Activated CD8-positive, alpha-beta memory T cell treated with anti-CD3 and anti-CD28 coated beads, Interleukin-2, amount 50 U/mL, for 48 hours (primary cell): ENCODE measurements around the gene CENATAC.
"Not testable (repeated sequence)": the region's sequence is repeated elsewhere in the genome, so short reads cannot be mapped to it uniquely, and the experiment has no call there.

Experiments used
- DNase-seq: peaks from one replicate; pipeline ENCODE4 v3.0.0-alpha.2; 2020

The CENATAC gene

DNA sequence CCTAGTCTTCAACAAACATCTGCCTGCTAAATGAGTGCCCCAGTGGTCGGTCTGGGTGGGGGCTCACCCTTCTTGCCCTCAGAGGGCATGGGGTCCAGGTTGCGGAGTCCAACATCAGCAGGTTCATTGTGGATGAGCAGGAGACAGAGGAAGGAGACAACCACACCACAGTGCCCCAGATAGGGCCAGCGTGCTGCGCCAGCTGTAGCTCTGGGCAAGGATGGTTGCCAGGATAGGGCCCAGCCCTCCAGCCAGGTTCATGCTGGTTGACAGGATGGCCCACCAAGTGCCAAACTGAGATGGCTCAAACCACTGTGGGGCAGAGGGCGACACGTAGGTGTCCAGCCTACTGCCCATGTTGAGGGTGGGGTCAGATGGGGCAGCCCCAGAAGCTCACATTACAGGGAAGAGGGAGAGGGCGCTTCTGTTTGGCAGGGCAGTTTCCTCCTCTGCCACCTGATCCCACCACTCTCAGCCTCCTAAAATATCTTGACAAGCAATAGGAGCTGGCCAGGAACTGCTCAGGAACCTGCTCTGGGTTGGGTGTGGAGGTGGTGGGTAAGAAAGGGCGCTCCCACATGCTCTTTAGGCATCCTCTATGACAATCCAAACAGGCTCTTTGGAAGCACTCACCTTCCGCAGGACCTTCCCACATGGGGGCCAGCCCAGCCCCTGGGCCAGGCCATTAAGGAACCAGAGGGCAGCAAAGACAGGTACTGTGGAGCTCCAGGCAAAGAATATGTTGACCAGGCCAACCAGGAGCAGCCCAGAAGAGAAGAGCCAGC is 29.8 kb downstream of the CENATAC start:
- no peak for DNase-seq

DNA sequence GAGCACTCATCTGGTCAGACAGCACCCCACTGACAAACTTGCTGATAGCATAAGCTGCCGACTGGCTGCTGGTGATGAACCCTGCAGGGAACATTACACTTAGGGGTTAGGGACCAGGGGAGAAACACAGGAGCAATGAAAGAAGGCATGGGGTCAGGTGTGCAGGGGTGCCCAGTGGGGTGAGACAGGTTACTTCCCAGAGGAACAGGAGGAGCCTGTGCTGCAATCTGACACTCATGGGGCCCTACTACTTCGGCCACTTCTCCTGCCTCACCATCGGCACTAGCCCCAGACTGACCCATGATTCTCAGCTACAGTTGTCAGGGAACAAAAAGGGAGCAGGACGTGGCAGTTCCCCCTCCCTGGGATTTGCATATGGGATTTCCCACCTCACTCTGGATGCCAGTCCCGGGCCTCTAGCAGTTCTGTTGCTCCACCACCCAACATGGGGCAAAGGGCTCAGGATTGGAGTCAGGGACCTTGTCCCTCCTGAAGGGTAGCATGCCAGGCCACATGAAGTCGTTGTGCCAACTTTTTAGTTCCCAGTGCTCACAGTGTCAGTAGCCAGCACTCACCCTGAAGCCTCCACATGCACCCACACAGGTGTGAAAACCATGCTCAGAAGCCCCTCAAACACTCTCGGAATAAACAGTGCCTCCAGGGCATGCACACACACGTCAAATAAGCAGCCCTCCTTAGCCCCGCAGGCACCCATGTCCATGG is 30.6 kb downstream of the CENATAC start:
- DNase-seq: no peak

- DNase-seq: no peak
These were observed 31.1 kb downstream of the CENATAC start for GRCh38 chr11:119029069-119029339.

DNA sequence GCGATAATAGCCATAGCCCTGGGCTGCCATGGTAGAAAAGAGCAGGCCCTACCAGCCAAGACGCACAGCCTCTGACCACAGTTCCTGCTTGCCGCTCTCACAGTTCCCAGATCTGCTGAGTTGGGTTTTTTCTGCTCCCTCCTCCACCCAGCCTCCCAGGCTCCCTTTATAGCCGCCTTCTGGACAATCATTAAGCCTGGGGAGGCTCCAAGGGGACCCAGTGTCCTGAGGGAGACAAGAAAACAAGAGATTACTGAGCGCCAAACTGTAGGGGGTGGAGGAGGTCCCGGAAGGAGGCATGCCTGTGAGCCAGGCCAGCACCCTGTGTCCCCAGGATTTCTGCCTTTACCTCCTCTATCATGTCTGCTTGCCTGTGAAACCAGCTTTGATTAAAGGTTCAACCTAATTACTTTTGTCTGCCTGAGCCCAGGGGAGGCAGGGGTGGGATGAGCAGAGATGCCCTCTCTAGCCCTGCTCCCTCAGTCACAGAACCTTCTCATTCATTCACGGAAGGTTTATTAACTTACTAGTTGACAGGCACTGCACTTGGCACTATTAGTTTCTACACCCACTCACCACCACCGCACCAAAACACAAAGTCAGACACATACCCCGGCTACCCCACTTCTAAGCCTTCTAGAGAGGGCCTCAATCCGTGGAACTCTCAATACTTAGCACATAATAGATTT is 31.5 kb downstream of the CENATAC start:
- DNase-seq: no peak

- no peak for DNase-seq
These were observed 32.0 kb downstream of the CENATAC start for GRCh38 chr11:119030029-119030328.

DNA sequence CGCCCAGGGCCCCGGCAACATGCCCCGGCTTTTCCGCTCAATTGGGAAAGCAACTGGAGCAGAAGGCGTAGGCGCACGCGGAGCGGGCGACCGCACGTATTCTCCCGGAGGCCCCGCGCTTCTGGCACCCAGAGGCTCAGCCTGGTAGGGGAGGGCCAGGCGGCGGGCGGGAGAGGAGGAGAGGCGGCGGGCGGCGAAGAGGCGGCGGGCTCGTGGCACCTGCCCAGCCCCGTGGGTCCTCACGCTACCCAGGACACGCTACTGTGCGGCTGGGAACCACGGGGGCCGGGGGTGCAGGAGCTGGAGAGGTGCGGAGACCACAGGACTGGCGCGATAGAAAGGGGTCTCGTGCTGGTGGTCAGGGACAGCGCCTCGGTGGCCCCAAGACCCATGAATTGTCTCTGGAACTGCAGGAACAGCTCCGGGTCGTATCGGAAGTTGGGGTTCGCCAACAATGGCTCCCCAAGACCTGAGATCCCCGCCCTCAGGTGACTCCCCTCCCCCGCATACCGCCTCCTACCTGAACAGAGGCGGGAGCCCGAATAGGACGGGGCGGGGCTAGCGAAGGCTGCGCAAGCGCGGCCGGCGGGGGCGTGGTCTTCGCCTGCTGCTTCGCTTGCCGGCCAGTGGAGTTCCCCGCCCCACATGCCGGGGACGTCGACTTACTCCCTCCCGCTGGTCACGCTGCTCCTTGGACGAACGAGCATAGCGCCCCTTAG is 32.5 kb downstream of the CENATAC start, which contains the start of gene SLC37A4:
Gene SLC37A4, minus strand, starts transcription at position 549 of the 719 bp plus-strand sequence.
- peak; percentile 100 for DNase-seq

DNA sequence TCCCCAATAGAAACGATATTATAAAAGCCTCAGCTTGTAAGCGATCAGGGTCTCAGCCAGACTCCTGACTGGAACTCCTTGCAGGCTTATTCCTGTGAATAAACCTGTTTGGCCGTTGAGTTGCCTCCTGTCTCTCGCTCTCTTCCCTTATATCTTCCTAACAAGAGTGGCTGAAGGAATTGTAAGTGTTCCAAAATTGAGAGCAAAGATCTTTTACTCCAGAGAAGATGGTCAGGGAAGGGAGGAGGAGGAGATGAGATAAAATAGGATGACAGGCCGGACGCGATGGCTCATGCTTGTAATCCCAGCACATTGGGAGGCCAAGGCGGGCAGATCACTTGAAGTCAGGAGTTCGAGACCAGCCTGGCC is 34.0 kb downstream of the CENATAC start:
- no peak for DNase-seq

DNA sequence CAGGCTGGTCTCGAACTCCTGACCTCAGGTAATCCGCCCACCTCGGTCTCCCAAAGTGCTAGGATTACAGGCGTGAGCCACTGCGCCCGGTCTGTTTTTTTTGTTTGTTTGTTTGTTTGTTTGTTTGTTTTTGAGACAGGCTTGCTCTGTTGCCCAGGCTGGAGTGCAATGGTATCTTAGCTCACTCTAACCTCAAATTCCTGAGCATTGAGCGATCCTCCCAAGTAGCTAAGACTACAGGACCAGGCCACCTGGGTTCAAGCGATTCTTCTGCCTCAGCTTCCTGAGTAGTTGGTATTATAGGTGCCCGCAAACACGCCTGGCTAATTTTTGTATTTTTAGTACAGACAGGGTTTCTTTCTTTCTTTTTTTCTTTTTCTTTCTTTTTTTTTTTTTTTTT is 35.5 kb downstream of the CENATAC start:
- not testable (repeated sequence) for DNase-seq

DNA sequence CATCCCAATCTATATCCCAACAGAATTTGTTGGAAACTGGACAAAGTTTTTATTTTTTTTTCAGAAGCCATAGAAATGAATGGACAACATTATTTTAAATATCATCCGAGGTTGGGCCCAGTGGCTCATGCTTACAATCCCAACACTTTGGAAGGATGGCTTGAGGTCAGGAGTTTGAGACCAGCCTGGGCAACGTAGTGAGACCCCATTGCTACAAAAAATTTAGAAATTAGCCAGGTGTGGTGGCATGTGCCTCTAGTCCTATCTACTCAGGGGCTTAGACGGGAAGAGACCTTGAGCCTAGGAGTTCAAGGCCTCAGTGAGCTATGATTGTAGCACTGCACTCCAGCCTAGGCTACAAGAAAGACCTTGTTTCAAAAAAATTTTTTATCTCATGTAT is 36.9 kb downstream of the CENATAC start:
- no peak for DNase-seq

GRCh38 chr11:119038884-119039283 is 40.9 kb downstream of the CENATAC start:
- no peak for DNase-seq

GRCh38 chr11:119039471-119039870 is 41.5 kb downstream of the CENATAC start:
- DNase-seq: not testable (repeated sequence)

GRCh38 chr11:119041821-119042514 is 44.0 kb downstream of the CENATAC start:
- no peak for DNase-seq

GRCh38 chr11:119042927-119043326 is 45.0 kb downstream of the CENATAC start:
- DNase-seq: no peak

GRCh38 chr11:119044708-119045107 is 46.8 kb downstream of the CENATAC start:
- no peak for DNase-seq

DNA sequence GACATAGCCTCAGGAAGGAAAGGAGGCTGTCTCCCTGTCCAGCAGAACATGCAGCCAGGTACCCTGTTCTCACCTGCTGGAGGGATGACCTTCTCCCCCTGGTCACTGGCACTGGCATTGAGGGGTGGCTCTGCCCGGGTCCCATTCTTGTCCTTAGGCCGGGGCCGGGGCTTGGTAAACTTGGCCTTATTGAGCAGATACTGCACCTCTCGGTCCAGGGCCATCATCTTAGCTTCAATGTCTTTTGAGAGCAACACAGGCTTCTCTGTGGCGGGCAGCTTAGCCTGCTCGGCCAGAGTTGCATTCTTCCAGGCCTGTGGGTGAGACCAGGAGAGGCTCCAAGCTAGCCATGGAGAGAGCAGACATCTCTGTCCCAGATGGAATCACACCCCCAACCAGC is 48.6 kb downstream of the CENATAC start:
- DNase-seq: no peak

- DNase-seq: no peak
These were observed 49.3 kb downstream of the CENATAC start for GRCh38 chr11:119047205-119047604.

- DNase-seq: no peak
These were observed 50.7 kb downstream of the CENATAC start for GRCh38 chr11:119048644-119049043.

DNA sequence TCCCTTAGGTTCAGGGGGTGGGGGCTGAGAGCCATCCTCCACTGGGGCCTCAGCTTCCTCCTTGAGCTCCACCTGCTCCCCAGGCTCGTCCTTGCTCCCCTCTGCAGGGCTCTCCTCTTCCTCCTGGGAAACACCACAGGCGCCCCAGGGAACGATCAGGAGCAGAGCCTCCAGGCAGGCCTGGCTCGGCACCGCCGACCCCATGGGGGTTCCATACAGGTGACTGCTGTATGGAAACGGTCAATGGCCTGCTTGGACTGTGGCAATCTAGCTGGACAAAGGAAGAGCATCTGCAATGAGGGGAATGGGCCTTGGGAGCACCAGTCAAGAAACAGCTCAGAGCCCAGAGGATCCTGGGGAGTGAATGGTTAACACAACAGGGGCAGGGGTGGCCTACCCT is 51.1 kb downstream of the CENATAC start:
- DNase-seq: no peak

DNA sequence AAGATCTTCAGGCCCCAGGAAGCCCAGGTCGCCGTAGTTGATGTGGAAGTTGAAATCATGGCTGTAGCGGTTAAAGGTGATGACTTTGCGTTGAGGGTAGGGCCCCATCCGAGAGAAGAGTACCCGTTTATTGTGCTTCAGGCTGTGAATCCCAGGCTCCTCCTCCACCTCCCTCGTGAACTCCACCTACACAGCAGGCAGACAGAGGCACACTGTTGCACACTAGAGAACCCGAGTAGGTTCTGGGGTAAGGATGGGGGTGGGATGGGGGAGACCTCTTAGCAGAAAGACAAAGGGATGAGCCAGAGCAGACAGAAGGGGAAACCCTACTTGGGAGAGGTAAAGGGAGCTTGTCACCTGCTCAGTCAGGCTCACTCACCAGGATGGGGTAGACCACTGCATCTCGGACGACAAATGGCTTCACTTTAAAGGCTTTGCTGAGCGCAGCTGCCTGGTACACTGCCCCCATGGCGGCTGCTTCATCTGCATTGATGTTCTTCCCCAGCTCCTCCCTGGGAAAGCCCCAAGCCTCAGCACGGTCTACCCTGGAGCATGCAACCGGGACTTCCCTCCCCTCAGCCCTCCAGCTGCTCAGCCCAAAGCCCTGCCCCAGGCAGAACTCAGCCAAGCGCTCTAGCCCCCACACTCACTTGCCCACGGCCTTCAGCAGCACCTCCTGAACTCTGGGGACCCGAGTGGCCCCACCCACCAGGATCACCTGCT is 53.7 kb downstream of the CENATAC start:
- no peak for DNase-seq

- DNase-seq: no peak
These were observed 54.4 kb downstream of the CENATAC start for GRCh38 chr11:119052163-119052814.

DNA sequence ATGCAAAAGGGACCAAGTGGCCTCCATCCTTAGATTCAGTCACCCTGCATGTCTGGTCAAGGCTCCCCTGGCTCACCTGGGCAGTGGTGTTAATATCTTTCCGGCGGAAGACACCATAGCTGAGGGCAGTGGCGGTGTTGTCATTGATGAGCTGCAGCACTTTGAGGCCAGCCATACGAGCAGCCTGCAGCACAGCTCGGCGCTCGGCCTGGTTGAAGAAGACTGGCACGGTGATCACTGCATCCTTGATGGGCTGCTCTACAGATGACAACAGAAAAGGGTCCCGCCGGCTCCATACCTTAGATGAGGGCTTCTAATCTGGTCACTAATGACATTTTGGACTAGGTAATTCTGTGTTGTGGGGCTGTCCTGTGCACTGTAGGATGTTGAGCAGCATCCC is 56.5 kb downstream of the CENATAC start:
- no peak for DNase-seq

DNA sequence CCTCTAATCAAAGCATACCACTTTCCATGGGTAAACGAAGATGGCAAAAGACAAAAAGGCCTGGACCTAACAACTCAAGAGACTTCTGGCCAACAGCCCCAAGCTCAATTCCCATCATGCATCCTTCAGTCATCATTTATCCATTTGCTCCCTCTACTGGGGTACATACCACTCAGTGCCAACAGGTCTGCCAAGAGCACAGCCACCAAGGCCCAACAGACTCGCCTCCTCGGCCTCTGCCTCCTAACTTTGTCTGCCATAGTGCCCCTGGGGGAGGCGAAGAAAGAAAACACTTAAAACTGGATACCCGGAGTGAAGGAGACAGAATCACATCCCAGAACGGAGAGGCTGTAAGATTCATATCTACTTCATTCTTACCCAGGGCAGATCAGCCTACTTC is 58.0 kb downstream of the CENATAC start:
- peak; percentile 66 for DNase-seq
